Astrocyte (in vitro differentiated cells and primary cell): ENCODE measurements around the gene GIGYF2.

ENCODE experiments used
- EZH2 ChIP-seq: IDR thresholded peaks from 2 replicates; pipeline ENCODE4 v1.6.1; 2012; ENCODE audit warnings: mild to moderate bottlenecking, low read length, inconsistent platforms; ENCODE audit not compliant: insufficient read depth
- TF ChIP-seq, protein P1 (sequence below): IDR thresholded peaks from 2 replicates; pipeline ENCODE4 v1.5.1; 2011; ENCODE audit warnings: low read depth, mild to moderate bottlenecking, inconsistent platforms, low read length, moderate library complexity; ENCODE audit not compliant: insufficient read depth

DNA sequence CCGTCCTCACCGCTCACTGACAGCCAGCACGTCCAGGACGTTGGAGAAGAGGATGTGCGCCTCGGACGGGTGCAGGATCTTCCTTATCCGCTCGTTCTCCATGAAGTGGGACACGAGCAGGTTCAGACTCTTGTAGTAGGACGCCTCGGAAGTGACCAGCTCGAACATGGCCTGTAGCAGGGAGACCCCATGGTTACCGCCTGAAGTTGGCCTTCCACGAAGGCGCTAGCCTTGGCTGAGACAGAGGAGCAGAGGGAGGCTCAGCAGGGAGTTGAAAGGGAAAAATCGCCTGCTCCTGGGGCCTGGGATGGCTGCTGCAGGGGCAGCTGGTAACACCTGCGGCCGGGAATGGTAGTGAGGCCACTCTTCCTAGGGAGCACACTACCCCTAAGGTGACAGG, 197.6 kb downstream of the GIGYF2 start:
- TF ChIP-seq, protein P1, sequence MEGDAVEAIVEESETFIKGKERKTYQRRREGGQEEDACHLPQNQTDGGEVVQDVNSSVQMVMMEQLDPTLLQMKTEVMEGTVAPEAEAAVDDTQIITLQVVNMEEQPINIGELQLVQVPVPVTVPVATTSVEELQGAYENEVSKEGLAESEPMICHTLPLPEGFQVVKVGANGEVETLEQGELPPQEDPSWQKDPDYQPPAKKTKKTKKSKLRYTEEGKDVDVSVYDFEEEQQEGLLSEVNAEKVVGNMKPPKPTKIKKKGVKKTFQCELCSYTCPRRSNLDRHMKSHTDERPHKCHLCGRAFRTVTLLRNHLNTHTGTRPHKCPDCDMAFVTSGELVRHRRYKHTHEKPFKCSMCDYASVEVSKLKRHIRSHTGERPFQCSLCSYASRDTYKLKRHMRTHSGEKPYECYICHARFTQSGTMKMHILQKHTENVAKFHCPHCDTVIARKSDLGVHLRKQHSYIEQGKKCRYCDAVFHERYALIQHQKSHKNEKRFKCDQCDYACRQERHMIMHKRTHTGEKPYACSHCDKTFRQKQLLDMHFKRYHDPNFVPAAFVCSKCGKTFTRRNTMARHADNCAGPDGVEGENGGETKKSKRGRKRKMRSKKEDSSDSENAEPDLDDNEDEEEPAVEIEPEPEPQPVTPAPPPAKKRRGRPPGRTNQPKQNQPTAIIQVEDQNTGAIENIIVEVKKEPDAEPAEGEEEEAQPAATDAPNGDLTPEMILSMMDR, result no peak
- no peak for TF ChIP-seq EZH2
